Body of pancreas (tissue), 4 donors: ENCODE measurements around the gene SPESP1.

ENCODE experiments used
- CTCF ChIP-seq, 7 experiments: fragments of 450-650 bp in 4 of 7; fragments of 200-600 bp in 3 of 7; sonication (generic) in 3 of 7; IDR thresholded peaks; one replicate each; pipeline ENCODE4 v1.5.1; 2016 to 2019; ENCODE audit warnings: antibody characterized with exemption in 7 of 7
- POLR2A ChIP-seq, 3 donors: fragments of 450-650 bp; IDR thresholded peaks; one replicate each; pipeline ENCODE4 v1.6.1; 2016; ENCODE audit warnings: antibody characterized with exemption in 3 of 3, mild to moderate bottlenecking in 2 of 3

DNA sequence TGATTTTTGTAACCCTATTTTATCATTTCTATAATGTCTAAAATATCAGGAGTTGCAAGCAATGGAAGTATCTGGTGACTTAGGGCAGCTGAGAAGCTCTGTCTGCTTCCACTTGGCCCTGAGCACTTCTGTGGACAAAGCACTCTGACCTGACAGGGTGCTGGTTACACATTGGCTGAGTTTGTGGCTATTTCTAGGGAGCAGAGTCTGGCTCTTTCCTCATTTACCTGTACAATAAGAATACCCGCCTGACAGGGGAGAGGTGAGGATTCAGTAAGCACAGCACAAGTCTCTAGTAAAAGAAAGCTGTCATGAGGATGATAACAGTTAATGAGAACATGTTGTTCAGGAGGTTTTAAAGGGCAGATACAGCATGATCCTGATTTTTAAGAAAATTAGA lies 33.3 kb upstream of the SPESP1 start:
- no peak for TF ChIP-seq CTCF (IDR thresholded peaks at IDR 0.05)
- no peak for TF ChIP-seq POLR2A (IDR thresholded peaks at IDR 0.05)
